Activated CD4-positive, alpha-beta T cell treated with anti-CD3 and anti-CD28 coated beads for 36 hours (primary cell): ENCODE measurements around the gene CYP4F2. TPM values are rescaled to one million over a fixed set of nuclear protein-coding genes. Genes with fewer than 3 reads are reported as not detected.
"Not testable (repeated sequence)": the region's sequence is repeated elsewhere in the genome, so short reads cannot be mapped to it uniquely, and the experiment has no call there.

ENCODE experiments used
- ATAC-seq: fragments of 200-7000 bp; cut with Tn5 transposase; one replicate; pipeline ENCODE4 v1.10.0; 2021; ENCODE audit warnings: mild to moderate bottlenecking, moderate library complexity
- CTCF ChIA-PET: fragments of 350-600 bp; sonication (Branson Sonifier 250); formaldehyde crosslinking; loops from one replicate; lab custom pipeline; 2021; ENCODE audit warnings: antibody characterized with exemption; lab: Charles Lee
- POLR2A ChIA-PET: fragments of 350-600 bp; sonication (Branson Sonifier 250); formaldehyde crosslinking; loops from one replicate; lab custom pipeline; 2021; ENCODE audit warnings: antibody characterized with exemption, inconsistent platforms; lab: Charles Lee
- DNase-seq: peaks from one replicate; pipeline ENCODE4 v3.0.0-alpha.2; 2020
- H3K27ac Mint-ChIP-seq: one replicate; pipeline ENCODE4 v1.8.0; 2021; ENCODE audit warnings: mixed read lengths
- H3K27me3 Mint-ChIP-seq: one replicate; pipeline ENCODE4 v1.8.0; 2021; ENCODE audit warnings: mixed read lengths
- H3K36me3 Mint-ChIP-seq: one replicate; pipeline ENCODE4 v1.8.0; 2021; ENCODE audit warnings: low read depth, mixed read lengths
- H3K4me1 Mint-ChIP-seq: one replicate; pipeline ENCODE4 v1.8.0; 2021; ENCODE audit warnings: mixed read lengths
- H3K4me3 Mint-ChIP-seq: one replicate; pipeline ENCODE4 v1.8.0; 2021; ENCODE audit warnings: mild to moderate bottlenecking, moderate library complexity, mixed read lengths
- H3K9me3 Mint-ChIP-seq: one replicate; pipeline ENCODE4 v1.8.0; 2021; ENCODE audit warnings: low read depth, mixed read lengths
- intact Hi-C, 2 experiments: fragments of 100-400 bp; cut with DNase I in 1 of 2; cut with micrococcal nuclease in 1 of 2; formaldehyde crosslinking; loops; one replicate each; pipeline versions ENCODE4 v1.14.2 to v1.15.1; 2022 to 2024; cut with DNase I, micrococcal nuclease
- total RNA-seq, 2 experiments: library from RNA; stranded (reverse); gene quantifications; one replicate each; pipeline ENCODE4 v1.2.3, GENCODE V29; 2021

CYP4F2 gene
- total RNA-seq, 2 experiments from 2014 or later, result not detected

DNA sequence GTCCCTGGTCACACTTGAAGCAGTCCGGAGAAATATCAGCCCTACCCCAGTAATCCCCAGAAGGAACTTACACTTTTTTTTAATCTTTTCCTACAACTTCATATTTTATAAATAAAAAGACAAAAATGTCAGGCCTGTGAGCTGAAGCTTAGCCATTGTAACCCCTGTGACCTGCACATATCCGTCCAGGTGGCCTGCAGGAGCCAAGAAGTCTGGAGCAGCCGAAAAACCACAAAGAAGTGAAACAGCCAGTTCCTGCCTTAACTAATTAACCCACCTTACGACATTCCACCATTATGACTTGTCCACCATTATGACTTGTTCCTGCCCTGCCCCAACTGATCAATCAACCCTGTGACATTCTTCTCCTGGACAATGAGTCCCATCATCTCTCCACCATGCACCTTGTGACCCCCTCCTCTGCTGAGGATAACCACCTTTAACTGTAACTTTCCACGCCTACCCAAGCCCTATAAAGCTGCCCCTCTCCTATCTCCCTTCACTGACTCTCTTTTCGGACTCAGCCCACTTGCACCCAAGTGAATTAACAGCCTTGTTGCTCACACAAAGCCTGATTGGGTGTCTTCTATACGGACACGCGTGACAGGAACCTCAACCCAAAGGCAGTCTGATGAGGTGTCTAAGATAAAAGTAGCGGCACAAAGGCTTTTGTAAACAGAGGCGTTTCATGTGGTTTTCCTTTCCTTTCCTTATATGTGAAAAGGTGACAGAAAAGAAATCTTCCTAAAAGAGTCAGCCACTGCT is 62.1 kb downstream of the CYP4F2 start:
- H3K9me3 Mint-ChIP-seq, CTCF ChIA-PET, H3K27me3 Mint-ChIP-seq, H3K36me3 Mint-ChIP-seq, POLR2A ChIA-PET: not testable (repeated sequence)
- DNase-seq (peak; percentile 61), ATAC-seq (peak; percentile 24)
- H3K4me3 Mint-ChIP-seq, result peak overlapping the region; percentile 85
- H3K27ac Mint-ChIP-seq, result peak overlapping the region; percentile 98
- peaks cover 15% of the 10 kb centered on the region for H3K4me1 Mint-ChIP-seq
- intact Hi-C loops, result loop anchor here (1.0 to 10.0 kb wide), 16 partner anchors 165 to 1432 kb away; partner anchors contain the start of genes FAM32A (in 2 of the 2), AKAP8 (in 1 of the 2), AP1M1 (in 1 of the 2) and BABAM1 (in 1 of the 2)

DNA sequence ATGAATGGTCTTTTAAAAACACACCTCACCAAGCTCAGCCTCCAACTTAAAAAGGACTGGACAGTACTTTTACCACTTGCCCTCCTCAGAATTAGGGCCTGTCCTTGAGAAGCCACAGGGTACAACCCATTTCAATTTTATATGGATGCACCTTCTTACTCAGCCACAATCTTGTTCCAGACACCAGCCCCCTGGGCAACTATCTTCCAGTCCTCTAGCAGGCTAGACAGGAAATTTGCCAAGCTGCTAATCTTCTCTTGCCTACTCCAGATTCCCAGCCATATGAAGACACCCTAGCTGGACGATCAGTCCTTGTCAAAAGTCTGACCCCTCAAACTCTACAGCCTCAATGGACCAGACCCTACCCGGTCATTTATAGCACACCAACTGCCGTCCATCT is 63.6 kb downstream of the CYP4F2 start:
- ATAC-seq, H3K27me3 Mint-ChIP-seq, DNase-seq, CTCF ChIA-PET, POLR2A ChIA-PET, H3K27ac Mint-ChIP-seq, H3K4me3 Mint-ChIP-seq, H3K36me3 Mint-ChIP-seq, H3K9me3 Mint-ChIP-seq: not testable (repeated sequence)
- H3K4me1 Mint-ChIP-seq, result peaks cover 15% of the 10 kb centered on the region
- intact Hi-C loops, result loop anchor here in 1 of 2 experiments (10.0 kb wide), 1 partner anchor 351 kb away; the partner anchor contains the start of gene FAM32A

DNA sequence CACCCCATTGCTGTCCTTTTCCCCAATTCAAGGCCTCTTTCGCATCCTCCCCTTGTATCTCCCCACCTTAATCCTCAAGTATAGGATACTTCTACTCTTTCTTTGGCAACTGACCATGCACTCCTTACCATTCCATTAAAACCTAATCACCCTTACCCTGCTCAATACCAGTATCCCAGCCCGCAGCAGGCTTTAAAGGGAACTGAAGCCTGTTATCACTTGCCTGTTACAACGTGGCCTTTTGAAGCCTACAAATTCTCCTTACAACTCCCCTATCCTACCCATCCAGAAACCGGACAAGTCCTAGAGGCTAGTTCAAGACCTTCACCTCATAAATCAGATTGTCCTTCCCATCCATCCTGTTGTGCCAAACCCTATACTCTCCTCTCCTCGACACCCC is 66.2 kb downstream of the CYP4F2 start:
- H3K4me3 Mint-ChIP-seq, result no peak overlapping the region
- H3K27me3 Mint-ChIP-seq, result no peaks in the 10 kb centered on the region
- H3K36me3 Mint-ChIP-seq, result no peaks in the 10 kb centered on the region
- DNase-seq, result no peak
- ChIA-PET POLR2A (no interaction called here), CTCF (no interaction called here)
- H3K9me3 Mint-ChIP-seq, result no peaks in the 10 kb centered on the region
- ATAC-seq, result no peak
- intact Hi-C loops, result loop anchor here in 1 of 2 experiments (10.0 kb wide), 1 partner anchor 353 kb away; the partner anchor contains the start of gene FAM32A
- H3K27ac Mint-ChIP-seq, result no peak overlapping the region
- H3K4me1 Mint-ChIP-seq, result peaks cover 9% of the 10 kb centered on the region

DNA sequence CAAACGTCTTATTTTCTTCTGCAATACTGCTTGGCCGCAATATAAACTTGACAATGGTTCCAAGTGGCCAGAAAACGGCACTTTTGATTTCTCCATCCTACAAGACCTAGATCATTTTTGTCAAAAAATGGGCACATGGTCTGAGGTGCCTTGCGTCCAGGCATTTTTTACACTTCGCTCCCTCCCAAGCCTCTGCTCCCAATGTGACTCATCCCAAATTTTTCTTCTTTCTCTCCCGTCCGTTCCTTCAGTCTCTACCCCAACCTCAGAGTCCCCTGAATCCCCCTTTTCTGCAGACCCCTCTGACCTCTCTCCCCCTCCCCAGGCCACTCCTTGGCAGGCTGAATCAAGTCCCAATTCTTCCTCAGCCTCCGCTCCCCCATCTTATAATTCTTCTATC is 68.1 kb downstream of the CYP4F2 start:
- CTCF ChIA-PET, result interaction anchor here (0.7 to 1.1 kb wide), 2 partner anchors 14 to 608 kb away, joined by 3 to 4 read pairs; no protein-coding TSS in a partner anchor
- ATAC-seq, result no peak
- no peak for DNase-seq
- no peaks in the 10 kb centered on the region for H3K27me3 Mint-ChIP-seq
- H3K9me3 Mint-ChIP-seq, result no peaks in the 10 kb centered on the region
- H3K36me3 Mint-ChIP-seq, result no peaks in the 10 kb centered on the region
- no peak overlapping the region for H3K4me3 Mint-ChIP-seq
- no peak overlapping the region for H3K27ac Mint-ChIP-seq
- H3K4me1 Mint-ChIP-seq, result no peaks in the 10 kb centered on the region
- POLR2A ChIA-PET, result no interaction called here
- intact Hi-C loops, result loop anchor here in 1 of 2 experiments (10.0 kb wide), 1 partner anchor 355 kb away; the partner anchor contains the start of gene FAM32A

DNA sequence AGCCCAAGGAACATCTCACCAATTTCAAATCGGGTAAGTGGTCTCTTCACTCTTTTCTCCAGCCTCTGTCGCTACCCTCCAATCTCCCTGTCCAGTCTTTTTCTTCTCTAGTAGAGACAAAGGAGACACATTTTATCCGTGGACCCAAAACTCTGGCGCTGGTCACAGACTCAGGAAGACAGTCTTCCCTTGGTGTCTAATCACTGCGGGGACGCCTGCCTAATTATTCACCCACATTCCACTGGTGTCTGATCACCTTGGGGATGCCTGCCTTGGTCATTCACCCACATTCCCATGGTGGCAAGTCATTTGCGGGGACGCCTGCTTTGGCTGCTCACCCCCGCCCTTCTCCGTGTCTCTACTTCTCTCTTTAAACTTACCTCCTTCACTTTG is 68.6 kb downstream of the CYP4F2 start:
- no peaks in the 10 kb centered on the region for H3K27me3 Mint-ChIP-seq
- POLR2A ChIA-PET, result no interaction called here

DNA sequence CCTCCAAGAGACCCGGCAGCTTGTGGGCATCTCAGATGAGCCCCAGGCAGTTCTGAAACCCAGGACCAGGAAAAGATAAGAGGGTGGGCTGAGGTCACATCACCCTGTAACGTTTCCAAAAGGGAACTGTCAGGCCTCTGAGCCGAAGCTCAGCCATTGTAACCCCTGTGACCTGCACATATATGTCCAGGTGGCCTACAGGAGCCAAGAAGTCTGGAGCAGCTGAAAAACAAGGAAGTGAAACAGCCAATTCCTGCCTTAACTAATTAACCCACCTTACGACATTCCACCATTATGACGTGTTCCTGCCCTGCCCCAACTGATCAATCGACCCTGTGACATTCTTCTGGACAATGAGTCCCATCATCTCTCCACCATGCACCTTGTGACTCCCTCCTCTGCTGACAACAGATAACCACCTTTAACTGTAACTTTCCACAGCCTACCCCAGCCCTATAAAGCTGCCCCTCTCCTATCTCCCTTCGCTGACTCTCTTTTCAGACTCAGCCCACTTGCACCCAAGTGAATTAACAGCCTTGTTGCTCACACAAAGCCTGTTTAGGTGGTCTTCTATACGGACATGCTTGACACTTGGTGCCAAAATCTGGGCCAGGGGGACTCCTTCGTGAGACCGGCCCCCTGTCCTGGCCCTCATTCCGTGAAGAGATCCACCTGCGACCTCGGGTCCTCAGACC is 69.1 kb downstream of the CYP4F2 start:
- CTCF ChIA-PET, H3K4me1 Mint-ChIP-seq, H3K9me3 Mint-ChIP-seq, DNase-seq, H3K36me3 Mint-ChIP-seq, H3K27ac Mint-ChIP-seq, H3K27me3 Mint-ChIP-seq, POLR2A ChIA-PET, H3K4me3 Mint-ChIP-seq, intact Hi-C loops, ATAC-seq: not testable (repeated sequence)

More for the DNA sequence above, 68.6 kb downstream of the CYP4F2 start:
- ATAC-seq (no peak), DNase-seq (no peak)
- Mint-ChIP-seq H3K9me3 (no peaks in the 10 kb centered on the region), H3K36me3 (no peaks in the 10 kb centered on the region), H3K4me3 (no peak overlapping the region), H3K4me1 (no peaks in the 10 kb centered on the region), H3K27ac (no peak overlapping the region)
- intact Hi-C loops, result no loop called here
- CTCF ChIA-PET, result no interaction called here

DNA sequence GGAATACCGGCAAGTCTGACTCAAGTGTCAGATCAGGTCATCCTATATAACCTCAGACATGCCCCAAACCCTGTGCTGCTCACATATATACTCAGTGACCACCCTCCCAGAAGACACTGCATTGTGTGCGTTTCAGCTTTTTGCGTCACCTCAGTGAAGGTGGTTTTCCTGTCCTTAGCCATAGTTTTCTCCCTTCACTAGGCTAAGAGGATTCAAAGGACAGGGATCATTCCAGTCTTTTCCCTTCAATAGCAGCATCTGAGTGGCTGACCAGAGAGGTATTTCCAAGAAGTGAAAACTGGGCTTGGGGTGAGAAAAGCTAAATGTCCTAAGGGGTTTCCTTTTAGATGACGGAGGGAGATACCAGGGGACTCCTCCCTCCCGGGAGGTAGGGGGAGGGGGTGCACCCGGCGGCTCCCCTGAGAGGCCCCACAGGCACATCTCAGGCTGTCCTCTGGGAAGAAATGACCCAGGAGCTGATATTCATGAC is 69.7 kb downstream of the CYP4F2 start:
- POLR2A ChIA-PET, result no interaction called here
- Mint-ChIP-seq H3K27me3 (no peaks in the 10 kb centered on the region), H3K27ac (no peak overlapping the region), H3K4me1 (no peaks in the 10 kb centered on the region), H3K9me3 (no peaks in the 10 kb centered on the region), H3K4me3 (no peak overlapping the region), H3K36me3 (no peaks in the 10 kb centered on the region)
- CTCF ChIA-PET, result no interaction called here
- intact Hi-C loops, result no loop called here
- no peak for DNase-seq
- ATAC-seq, result no peak

Other genes with a start within 250 kb of the CYP4F2 start
- gene CYP4F12, start 225.0 kb downstream of the CYP4F2 start, total RNA-seq, result not detected
- not detected for gene OR10H2, start 170.1 kb downstream of the CYP4F2 start, total RNA-seq
- not detected for gene OR10H3, start 160.1 kb downstream of the CYP4F2 start, total RNA-seq
- not detected for gene OR10H5, start 110.4 kb downstream of the CYP4F2 start, total RNA-seq
- gene OR10H1, start 82.4 kb downstream of the CYP4F2 start, total RNA-seq, result not detected
- not detected for gene CYP4F11, start 36.5 kb upstream of the CYP4F2 start, total RNA-seq
- not detected for gene OR10H4, start 50.9 kb upstream of the CYP4F2 start, total RNA-seq
- 100 to 1,000 TPM; 362 to 416 TPM for gene TPM4, start 178.4 kb upstream of the CYP4F2 start, total RNA-seq
- gene RAB8A, start 213.8 kb upstream of the CYP4F2 start, total RNA-seq, result 100 to 1,000 TPM; 165 to 218 TPM
- gene HSH2D, start 245.6 kb upstream of the CYP4F2 start, total RNA-seq, result 10 to 100 TPM; 31.2 to 38.2 TPM